GM20000 (cell line): ENCODE measurements around the gene HOXB2.

Source experiments
- DNase-seq: peaks from one replicate; pipeline ENCODE4 v3.0.0; 2012; ENCODE audit warnings: low spot score
- TF ChIP-seq, protein P1 (sequence below): IDR thresholded peaks from 2 replicates; pipeline ENCODE4 v1.5.1; 2012; ENCODE audit warnings: mild to moderate bottlenecking, control low read depth; ENCODE audit errors: extremely low read depth, missing control alignments

Gene HOXB2

DNA sequence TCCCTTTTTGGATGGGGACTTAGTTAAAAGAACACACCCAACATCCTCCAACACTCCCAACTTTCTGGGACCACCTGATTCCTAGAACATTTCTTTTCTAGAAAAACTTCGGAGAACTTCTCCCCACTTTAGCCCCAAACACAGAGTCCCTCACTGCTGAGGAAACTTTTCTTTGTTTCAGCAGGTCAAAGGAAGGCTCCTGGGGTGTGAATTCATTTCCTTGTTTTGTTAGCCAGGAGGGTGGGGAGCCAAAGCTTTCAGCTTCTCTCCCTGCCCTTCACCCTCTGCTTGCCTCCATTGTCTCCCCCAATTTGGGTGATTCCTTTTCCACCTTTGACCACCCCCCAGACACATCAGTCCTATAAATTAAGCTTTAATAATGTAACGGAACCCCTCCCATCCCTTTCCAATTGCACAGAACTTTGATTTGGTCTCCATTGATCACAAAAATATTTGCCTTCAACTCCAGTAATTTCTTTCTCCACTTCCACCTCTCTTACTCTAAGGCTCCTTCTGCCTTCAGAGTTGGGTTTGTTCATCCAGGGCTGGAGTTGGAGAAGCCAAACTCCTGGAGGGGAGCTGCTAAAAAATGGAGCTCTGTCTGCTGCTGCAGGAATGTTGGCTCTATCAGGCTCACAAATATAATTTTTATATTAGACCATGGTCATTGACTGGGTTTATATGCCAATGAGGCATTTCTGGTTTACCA is 22.9 kb upstream of the HOXB2 start:
- TF ChIP-seq, protein P1, sequence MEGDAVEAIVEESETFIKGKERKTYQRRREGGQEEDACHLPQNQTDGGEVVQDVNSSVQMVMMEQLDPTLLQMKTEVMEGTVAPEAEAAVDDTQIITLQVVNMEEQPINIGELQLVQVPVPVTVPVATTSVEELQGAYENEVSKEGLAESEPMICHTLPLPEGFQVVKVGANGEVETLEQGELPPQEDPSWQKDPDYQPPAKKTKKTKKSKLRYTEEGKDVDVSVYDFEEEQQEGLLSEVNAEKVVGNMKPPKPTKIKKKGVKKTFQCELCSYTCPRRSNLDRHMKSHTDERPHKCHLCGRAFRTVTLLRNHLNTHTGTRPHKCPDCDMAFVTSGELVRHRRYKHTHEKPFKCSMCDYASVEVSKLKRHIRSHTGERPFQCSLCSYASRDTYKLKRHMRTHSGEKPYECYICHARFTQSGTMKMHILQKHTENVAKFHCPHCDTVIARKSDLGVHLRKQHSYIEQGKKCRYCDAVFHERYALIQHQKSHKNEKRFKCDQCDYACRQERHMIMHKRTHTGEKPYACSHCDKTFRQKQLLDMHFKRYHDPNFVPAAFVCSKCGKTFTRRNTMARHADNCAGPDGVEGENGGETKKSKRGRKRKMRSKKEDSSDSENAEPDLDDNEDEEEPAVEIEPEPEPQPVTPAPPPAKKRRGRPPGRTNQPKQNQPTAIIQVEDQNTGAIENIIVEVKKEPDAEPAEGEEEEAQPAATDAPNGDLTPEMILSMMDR: no peak
- DNase-seq: no peak

DNA sequence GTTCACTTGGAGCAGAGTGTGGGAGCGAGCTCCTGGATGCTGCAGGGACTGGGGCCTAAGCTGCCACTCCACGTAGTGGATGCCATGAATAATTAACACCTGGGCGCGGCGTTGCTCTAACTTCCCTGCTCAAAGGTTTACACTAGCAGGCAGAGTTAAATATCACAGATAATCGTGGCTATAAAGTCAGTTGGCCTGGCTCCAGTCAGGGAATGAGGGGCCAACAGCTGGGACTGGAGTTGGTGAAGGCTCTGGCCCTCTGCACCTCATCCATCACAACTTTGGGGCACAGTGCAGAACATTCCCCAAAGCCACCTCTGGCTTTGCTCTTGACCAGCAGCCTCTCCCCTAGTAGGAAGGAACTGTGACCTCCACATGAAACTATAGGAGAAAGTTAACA is 22.3 kb upstream of the HOXB2 start:
- TF ChIP-seq, protein P1: no peak
- no peak for DNase-seq

DNA sequence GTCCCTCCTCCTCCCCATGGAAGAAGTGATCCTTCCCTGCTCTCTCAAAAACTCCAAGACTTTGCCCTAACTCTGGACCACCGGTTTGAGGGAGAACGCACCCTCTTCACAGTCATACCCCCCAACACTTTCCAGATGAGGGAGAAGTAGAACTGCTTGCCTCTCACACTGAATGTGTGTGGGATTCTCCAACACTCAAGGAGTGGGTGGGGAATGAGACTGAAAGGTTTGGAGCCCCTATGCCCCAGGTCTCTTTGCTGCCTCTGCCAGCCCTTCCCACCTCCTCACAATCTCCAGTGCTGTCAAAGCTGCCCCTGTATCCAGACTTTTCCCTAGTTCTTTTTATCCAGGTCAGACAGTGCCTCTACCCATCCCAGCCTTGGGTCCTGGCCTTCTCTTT is 21.8 kb upstream of the HOXB2 start:
- no peak for DNase-seq
- TF ChIP-seq, protein P1: no peak

DNA sequence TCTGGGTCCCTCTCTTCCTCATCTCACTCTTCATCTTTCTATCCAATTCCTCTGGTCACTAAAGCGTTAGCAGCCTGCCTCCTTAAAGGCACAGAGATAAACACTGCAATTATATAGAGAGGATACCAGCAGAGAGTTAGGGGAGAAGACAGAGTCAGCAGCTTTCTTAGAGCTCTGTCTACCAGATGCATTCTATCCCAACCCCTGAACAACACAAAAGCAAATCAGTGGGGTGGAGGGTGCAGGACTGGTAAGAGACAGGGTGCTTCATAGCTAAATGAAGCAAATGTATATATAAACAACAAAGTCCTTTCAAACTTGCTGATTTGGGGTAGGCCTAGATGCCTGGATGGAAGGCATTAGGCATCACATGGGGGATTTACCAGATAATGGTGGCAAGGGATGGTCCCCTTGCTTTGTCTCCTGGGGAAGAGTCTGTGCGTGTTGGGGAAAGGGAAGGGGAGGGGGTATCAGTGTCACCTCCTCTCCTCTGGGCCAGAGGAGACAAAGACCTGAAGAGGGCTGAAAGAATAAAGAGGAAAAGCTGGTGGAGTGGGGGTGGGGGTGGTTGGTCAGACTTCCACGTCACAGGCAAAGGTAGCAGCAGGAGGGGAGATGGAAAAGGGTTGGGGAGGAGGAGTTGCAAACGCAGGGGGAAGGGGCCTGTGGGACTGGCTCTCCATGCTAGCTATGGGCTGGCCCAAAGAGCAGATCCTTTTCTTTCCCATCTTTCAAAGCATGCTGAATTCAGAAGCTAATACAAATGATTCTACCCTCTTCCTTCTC is 21.2 kb upstream of the HOXB2 start:
- TF ChIP-seq, protein P1: no peak
- DNase-seq: no peak

DNA sequence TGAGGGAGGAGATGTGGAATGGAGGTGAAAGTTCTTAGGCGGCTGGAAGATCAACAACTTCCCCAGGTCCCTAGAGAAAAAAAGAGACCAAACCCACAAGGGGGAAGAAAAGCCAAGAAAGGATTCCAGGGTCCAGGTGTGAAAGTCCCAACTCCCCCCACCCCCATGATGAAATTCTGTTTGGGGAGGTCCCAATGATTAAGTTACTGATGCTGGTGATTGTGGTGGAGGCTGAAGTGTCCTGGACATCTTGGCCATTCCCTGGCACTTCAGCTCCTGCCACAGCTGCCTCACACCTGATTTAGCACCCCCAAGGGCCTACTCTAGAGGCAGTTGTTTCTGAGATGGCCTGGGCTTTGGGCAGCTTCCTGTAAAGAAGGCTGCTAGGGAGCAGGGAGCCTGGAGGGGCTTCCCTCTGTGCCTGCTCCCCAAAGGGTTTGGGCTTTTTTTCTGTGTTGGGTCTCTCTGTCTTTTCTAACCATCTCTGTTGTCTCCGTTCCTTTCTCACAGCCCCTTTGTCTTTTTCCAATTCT is 20.2 kb upstream of the HOXB2 start:
- no peak for DNase-seq
- TF ChIP-seq, protein P1: no peak

DNA sequence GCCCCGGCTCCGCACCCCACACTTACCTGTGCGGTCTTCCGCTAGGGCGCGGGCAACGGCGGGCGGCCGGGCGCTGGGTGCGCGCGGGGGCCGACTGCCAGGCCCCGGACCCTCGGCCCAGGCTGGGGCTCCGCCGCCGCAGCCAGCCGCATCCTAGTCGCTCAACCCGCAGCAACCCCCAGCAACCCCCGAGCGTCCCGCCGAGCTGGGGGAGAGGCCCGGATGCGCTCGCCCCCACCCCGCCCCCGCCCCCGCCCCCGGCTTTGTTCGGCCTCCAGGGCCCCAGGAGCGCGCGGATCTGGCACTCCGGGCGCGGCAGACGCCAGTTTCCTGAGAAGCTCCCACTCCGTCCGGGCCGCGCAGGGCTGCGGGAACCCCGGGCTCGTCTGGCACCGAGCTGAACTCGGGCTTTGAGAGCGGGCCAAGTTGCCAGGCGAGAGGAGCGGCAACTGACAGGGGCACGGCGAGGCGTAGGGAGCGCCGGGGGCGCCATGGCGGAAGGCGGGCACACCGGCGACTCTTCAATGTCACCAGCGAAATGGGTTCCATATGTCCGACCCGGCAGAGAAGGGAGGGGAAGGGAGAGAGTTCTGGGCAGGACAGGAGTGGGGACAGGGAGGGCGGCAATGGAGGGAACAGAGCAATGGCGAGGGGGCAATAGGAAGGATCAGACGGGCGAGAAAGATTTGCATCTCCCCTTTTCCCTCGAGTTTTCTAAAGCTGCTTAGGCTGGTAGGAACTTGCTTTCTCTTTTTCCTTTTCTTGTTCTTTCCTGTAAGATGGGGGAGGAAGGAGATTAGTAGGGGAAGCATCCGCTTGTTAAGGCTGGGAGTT is 19.5 kb upstream of the HOXB2 start:
- no peak for DNase-seq
- TF ChIP-seq, protein P1: no peak
